ENCODE data around the gene OR5T2.

DNA sequence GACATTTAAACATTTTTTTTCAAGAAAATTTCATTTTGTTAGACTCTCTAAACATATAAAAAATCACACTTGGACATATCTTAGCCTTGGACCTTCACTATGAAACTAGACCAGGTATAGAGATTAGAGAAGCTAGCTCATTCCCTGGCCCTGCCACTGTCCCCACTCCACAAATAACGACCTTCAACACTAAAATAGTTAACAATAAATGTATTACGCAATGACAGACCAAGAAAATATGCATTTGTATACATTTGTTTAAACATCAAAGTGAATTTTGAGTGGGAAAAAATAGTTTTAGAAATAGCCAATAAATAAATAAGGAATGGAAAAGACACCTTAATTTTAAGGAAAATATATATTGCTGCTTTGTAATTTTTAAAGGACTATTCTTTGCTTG lies 36.7 kb downstream of the OR5T2 start:
- no peak for TF ChIP-seq POLR2AphosphoS5 (IDR thresholded peaks at IDR 0.05)
- TF ChIP-seq, protein P1, sequence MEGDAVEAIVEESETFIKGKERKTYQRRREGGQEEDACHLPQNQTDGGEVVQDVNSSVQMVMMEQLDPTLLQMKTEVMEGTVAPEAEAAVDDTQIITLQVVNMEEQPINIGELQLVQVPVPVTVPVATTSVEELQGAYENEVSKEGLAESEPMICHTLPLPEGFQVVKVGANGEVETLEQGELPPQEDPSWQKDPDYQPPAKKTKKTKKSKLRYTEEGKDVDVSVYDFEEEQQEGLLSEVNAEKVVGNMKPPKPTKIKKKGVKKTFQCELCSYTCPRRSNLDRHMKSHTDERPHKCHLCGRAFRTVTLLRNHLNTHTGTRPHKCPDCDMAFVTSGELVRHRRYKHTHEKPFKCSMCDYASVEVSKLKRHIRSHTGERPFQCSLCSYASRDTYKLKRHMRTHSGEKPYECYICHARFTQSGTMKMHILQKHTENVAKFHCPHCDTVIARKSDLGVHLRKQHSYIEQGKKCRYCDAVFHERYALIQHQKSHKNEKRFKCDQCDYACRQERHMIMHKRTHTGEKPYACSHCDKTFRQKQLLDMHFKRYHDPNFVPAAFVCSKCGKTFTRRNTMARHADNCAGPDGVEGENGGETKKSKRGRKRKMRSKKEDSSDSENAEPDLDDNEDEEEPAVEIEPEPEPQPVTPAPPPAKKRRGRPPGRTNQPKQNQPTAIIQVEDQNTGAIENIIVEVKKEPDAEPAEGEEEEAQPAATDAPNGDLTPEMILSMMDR (IDR thresholded peaks at IDR 0.05), result no peak
- TF ChIP-seq POLR2A (IDR thresholded peaks at IDR 0.05), result no peak
